Lung (tissue), 12 donors: ENCODE data around the gene PGAP2. TPM values are rescaled to one million over a fixed set of nuclear protein-coding genes. Genes with fewer than 3 reads are reported as not detected.
A peak's percentile ranks its signal among the peaks of the same experiment; 100 is the strongest.

ENCODE experiments used
- ATAC-seq: fragments of 200-7000 bp; cut with Tn5 transposase; one replicate; pipeline ENCODE4 v1.9.1; 2020; ENCODE audit warnings: moderate number of reproducible peaks; ENCODE audit not compliant: insufficient read depth, low FRiP score
- DNase-seq, 3 donors: peaks; one replicate each; pipeline ENCODE4 v3.0.0-alpha.2; 2013 to 2017
- H3K27ac ChIP-seq, 2 donors: one replicate each; pipeline ENCODE4 v1.5.1; 2013; ENCODE audit warnings: mild to moderate bottlenecking in 2 of 2, moderate library complexity in 2 of 2, control low read depth in 1 of 2, inconsistent platforms in 1 of 2, low read depth in 1 of 2, low read length in 1 of 2
- H3K27me3 ChIP-seq, 3 donors: one replicate each; pipeline ENCODE4 v1.5.1; 2013; ENCODE audit warnings: low read length in 2 of 3; ENCODE audit not compliant: control insufficient read depth in 3 of 3, insufficient read depth in 3 of 3
- H3K36me3 ChIP-seq, 4 donors: one replicate each; pipeline ENCODE4 v1.5.1; 2013; ENCODE audit warnings: low read length in 4 of 4, mild to moderate bottlenecking in 1 of 4, moderate library complexity in 1 of 4; ENCODE audit not compliant: control insufficient read depth in 4 of 4, insufficient read depth in 4 of 4
- H3K4me1 ChIP-seq, 5 donors: one replicate each; pipeline ENCODE4 v1.5.1; 2013; ENCODE audit warnings: low read length in 5 of 5, mild to moderate bottlenecking in 2 of 5, moderate library complexity in 1 of 5; ENCODE audit not compliant: control insufficient read depth in 5 of 5, insufficient read depth in 5 of 5
- H3K4me3 ChIP-seq: one replicate; pipeline ENCODE4 v1.5.1; 2013; ENCODE audit warnings: mild to moderate bottlenecking, control low read depth, moderate library complexity
- H3K9ac ChIP-seq, 2 donors: one replicate each; pipeline ENCODE4 v1.5.1; 2013; ENCODE audit warnings: low read length in 2 of 2, control low read depth in 1 of 2; ENCODE audit not compliant: insufficient read depth in 1 of 2
- H3K9me3 ChIP-seq, 4 donors: one replicate each; pipeline ENCODE4 v1.5.1; 2013; ENCODE audit warnings: low read length in 3 of 4, mild to moderate bottlenecking in 1 of 4, moderate library complexity in 1 of 4; ENCODE audit not compliant: control insufficient read depth in 4 of 4, insufficient read depth in 3 of 4
- CTCF ChIP-seq: IDR thresholded peaks from 2 replicates; pipeline ENCODE4 v1.5.1; 2012; ENCODE audit warnings: mild to moderate bottlenecking; ENCODE audit errors: control extremely low read depth, extremely low read depth
- WGBS, 2 donors: extraction: QIAGEN DNeasy Blood & Tissue Kit; methylation state at CpG; one replicate each; pipeline ENCODE4 v1.1.7; 2013; 5-methylcytosine and 5-hydroxymethylcytosine counted together
- polyA plus RNA-seq, 2 donors: library from polyadenylated mRNA; stranded (reverse); fragments of 200-250 nt; gene quantifications; one replicate each; pipeline ENCODE4 v1.2.1, GENCODE V29; 2013
- total RNA-seq, 2 donors: library from RNA; depleted of rRNA in 1 of 2; stranded (reverse); fragments of >200 nt in 1 of 2; gene quantifications; one replicate each; pipeline ENCODE4 v1.2.1, GENCODE V29; 2014 to 2021
- donor health status: control.
- donor health status: control.
- donor health status: Bipolar disorder and iron deficiency.
- donor health status: healthy.
- donor health status: DM: yes; HTN: yes; CAD: no.

The PGAP2 gene
- total and polyA plus RNA-seq, 4 donors, result 17.5 to 23.6 (median 20.9) TPM

- peaks cover 13 to 35% (median 23%) of the 10 kb centered on the region in 5 donors for H3K4me1 ChIP-seq
- peak in 1 of 3 donors; percentile 19 for DNase-seq
- H3K27me3 ChIP-seq, result no peaks in the 10 kb centered on the region
- no peaks in the 10 kb centered on the region for H3K36me3 ChIP-seq
- H3K27ac ChIP-seq, result peak overlapping the region; percentile 76 to 94
- WGBS, 2 donors, result 0 to 2% methylated on average over 46 of the region's 46 CpGs
- peak overlapping the region; percentile 76 for H3K4me3 ChIP-seq
- ATAC-seq, result peak; percentile 8
- no peaks in the 10 kb centered on the region for H3K9me3 ChIP-seq
- peak overlapping the region; percentile 16 to 29 for H3K9ac ChIP-seq
- no peak for TF ChIP-seq CTCF
Measured at GRCh38 chr11:3840004-3840869, 31.9 kb downstream of the PGAP2 start.

- peak within 1 kb of the TSS; percentile 76 for H3K4me3 ChIP-seq
- TF ChIP-seq CTCF, result no peak
- H3K27ac ChIP-seq, result peak within 1 kb of the TSS; percentile 76 to 100
- peak within 1 kb of the TSS; percentile 46 to 47 for H3K9ac ChIP-seq
- H3K4me1 ChIP-seq, result peaks cover 10 to 28% (median 16%) of the 10 kb centered on the region in 5 donors
- H3K9me3 ChIP-seq, result no peaks in the 10 kb centered on the region
- no peaks in the 10 kb centered on the region for H3K36me3 ChIP-seq
- H3K27me3 ChIP-seq, result no peaks in the 10 kb centered on the region
- ATAC-seq (peak; percentile 86), DNase-seq (peak; percentile 80 to 86 (median 85))
- WGBS, 2 donors, result 0 to 1% methylated on average over 11 to 41 of the region's 42 CpGs
Measured at GRCh38 chr11:3840870-3841425, 32.6 kb downstream of the PGAP2 start, which contains the start of gene RHOG. TSS of gene RHOG (minus strand) at chr11:3840959. CDS start at chr11:3828138, 12,821 bp downstream.

GRCh38 chr11:3841426-3842350, 33.3 kb downstream of the PGAP2 start:
- Histone ChIP-seq H3K4me1 (peaks cover 10 to 24% (median 14%) of the 10 kb centered on the region in 5 donors), H3K4me3 (peak overlapping the region; percentile 62), H3K36me3 (no peaks in the 10 kb centered on the region), H3K27me3 (no peaks in the 10 kb centered on the region), H3K9me3 (no peaks in the 10 kb centered on the region), H3K9ac (peak overlapping the region; percentile 46 to 47), H3K27ac (peak overlapping the region; percentile 58 to 100)
- DNase-seq, result peak; percentile 86 to 89 (median 86)
- ATAC-seq, result peak; percentile 78
- peak; percentile 70 for TF ChIP-seq CTCF
- 22 to 26% methylated on average over 39 to 44 of the region's 44 CpGs for WGBS, 2 donors
